Measurements from ENCODE around the gene EFNA4. TPM values are rescaled to one million over a fixed set of nuclear protein-coding genes. Genes with fewer than 3 reads are reported as not detected.
A peak's percentile ranks its signal among the peaks of the same experiment; 100 is the strongest.

EFNA4 gene
- total and polyA plus RNA-seq, 9 of the 15 experiments (the other 6 are each of a cell fraction or from before 2014, with no cell fraction given): 0.68 to 7.4 (median 6.1) TPM

DNA sequence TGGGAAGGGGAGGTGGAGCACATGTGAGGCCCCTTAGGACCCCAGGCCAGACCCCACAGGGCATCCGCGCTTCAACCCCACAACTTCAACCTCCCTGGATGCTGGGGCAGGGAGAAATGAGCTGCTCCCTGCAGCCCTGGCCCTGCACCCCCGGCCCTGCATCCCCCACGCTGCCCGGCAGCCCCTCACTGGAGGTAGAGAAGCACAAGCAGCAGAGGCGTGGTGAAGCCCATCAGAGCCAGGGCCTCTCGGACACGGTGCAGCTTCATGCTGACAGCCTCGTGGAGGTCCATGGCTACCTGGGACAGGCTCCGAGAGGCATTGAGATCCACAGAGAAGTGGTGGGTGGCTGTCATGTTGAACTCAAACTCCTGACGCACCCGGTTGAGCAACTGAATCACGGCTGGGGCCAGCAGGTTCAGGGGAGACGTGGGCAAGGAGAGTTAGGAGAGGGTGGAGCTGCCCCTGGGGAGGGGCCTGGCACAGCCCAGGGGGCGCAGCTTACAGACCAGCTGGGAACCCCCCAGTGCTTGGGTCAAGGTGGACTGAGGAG is 33.2 kb upstream of the EFNA4 start:
- no peak overlapping the region for H3K27ac ChIP-seq (ENCODE audit: extremely low read depth, low read depth, low read length)
- no peak for TF ChIP-seq NBN (IDR thresholded peaks at IDR 0.05; ENCODE audit: low read depth)
- no peak overlapping the region for H2AFZ ChIP-seq (ENCODE audit: low read depth, low read length)
- H3K36me3 ChIP-seq (ENCODE audit: control insufficient read depth, insufficient read depth, low read length): no peaks in the 10 kb centered on the region
- ChIA-PET POLR2A (interaction anchor here (0.6 to 1.2 kb wide), 3 partner anchors 13 to 44 kb away, joined by 3 read pairs; no protein-coding TSS in a partner anchor), CTCF (ENCODE audit: low intra/inter-chr PET ratio) (no interaction called here)
- H3K4me3 ChIP-seq: no peak overlapping the region
- no peaks in the 10 kb centered on the region for H3K9me1 ChIP-seq (ENCODE audit: control insufficient read depth, insufficient read depth, low read length)
- WGBS (ENCODE audit: insufficient coverage, low coverage, missing lambda C conversion rate): 41% methylated on average over 15 of the region's 15 CpGs
- peaks cover 5 to 23% of the 10 kb centered on the region in 2 experiments; a peak in 3 of 5 replicates for H3K4me1 ChIP-seq (replicated peaks in 1 of 2; ENCODE audit: control insufficient read depth in 2 of 2, insufficient read depth in 2 of 2, low read length in 2 of 2)
- in situ Hi-C loops (cut with MboI): no loop called here
- H4K20me1 ChIP-seq (replicated peaks; ENCODE audit: control insufficient read depth, insufficient read depth, low read length): no peaks in the 10 kb centered on the region
- no peaks in the 10 kb centered on the region for H3K9me3 ChIP-seq (replicated peaks; ENCODE audit: control insufficient read depth, insufficient read depth, low read depth, low read length)
- no TSS peak for BruUV-seq (replicated peaks)
- no peak for DNase-seq (ENCODE audit: extremely low read depth in 1 of 4, low spot score in 3 of 4)
- FAIRE-seq: no peak
- peaks cover 0 to 18% of the 10 kb centered on the region in 2 experiments; a peak in 2 of 5 replicates for H3K27me3 ChIP-seq (ENCODE audit: control insufficient read depth in 2 of 2, insufficient read depth in 2 of 2, low read length in 2 of 2)
- H3K4me2 ChIP-seq (ENCODE audit: insufficient read depth, low read length): no peak overlapping the region
- H3K79me2 ChIP-seq (ENCODE audit: control insufficient read depth, insufficient read depth, low read length): no peaks in the 10 kb centered on the region
- peak overlapping the region in 1 of 2 experiments; percentile 40; a peak in 2 of 4 replicates for H3K9ac ChIP-seq (ENCODE audit: insufficient read depth in 1 of 2, low read depth in 2 of 2, low read length in 2 of 2)
- ATAC-seq: no peak
- intact Hi-C loops (cut with micrococcal nuclease): no loop called here

DNA sequence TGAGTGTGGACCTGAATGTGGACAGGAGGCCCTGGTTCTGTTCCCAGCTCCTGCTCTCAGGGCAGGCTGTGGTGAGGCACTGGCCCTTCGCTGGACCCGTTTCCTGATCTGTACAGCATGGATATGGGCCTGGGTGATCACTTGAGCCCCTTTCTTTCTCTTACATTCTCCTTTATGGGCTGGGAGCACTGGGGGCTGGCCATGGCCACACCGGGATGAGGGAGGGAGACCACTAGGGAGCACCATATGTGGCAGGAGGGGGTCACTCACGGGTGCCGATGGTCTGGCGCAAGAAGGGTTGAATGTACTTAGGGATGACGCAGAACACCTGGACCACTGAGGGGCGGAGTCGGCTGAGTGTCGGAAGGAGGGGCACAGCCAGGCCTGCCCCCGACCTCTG is 32.6 kb upstream of the EFNA4 start:
- in situ Hi-C loops (cut with MboI): no loop called here
- Histone ChIP-seq H4K20me1 (replicated peaks; ENCODE audit: control insufficient read depth, insufficient read depth, low read length) (no peaks in the 10 kb centered on the region), H2AFZ (ENCODE audit: low read depth, low read length) (no peak overlapping the region), H3K9me3 (replicated peaks; ENCODE audit: control insufficient read depth, insufficient read depth, low read depth, low read length) (no peaks in the 10 kb centered on the region), H3K4me2 (ENCODE audit: insufficient read depth, low read length) (no peak overlapping the region), H3K79me2 (ENCODE audit: control insufficient read depth, insufficient read depth, low read length) (no peaks in the 10 kb centered on the region), H3K27ac (ENCODE audit: extremely low read depth, low read depth, low read length) (no peak overlapping the region), H3K9ac (ENCODE audit: insufficient read depth in 1 of 2, low read depth in 2 of 2, low read length in 2 of 2) (no peak overlapping the region; a peak in 1 of 4 replicates), H3K27me3 (ENCODE audit: control insufficient read depth in 2 of 2, insufficient read depth in 2 of 2, low read length in 2 of 2) (peaks cover 0 to 18% of the 10 kb centered on the region in 2 experiments; a peak in 2 of 5 replicates), H3K9me1 (ENCODE audit: control insufficient read depth, insufficient read depth, low read length) (no peaks in the 10 kb centered on the region), H3K4me3 (no peak overlapping the region), H3K36me3 (ENCODE audit: control insufficient read depth, insufficient read depth, low read length) (no peaks in the 10 kb centered on the region), H3K4me1 (replicated peaks in 1 of 2; ENCODE audit: control insufficient read depth in 2 of 2, insufficient read depth in 2 of 2, low read length in 2 of 2) (peaks cover 5 to 23% of the 10 kb centered on the region in 2 experiments; a peak in 3 of 5 replicates)
- ChIA-PET CTCF (ENCODE audit: low intra/inter-chr PET ratio) (no interaction called here), POLR2A (interaction anchor here (1.1 kb wide), 1 partner anchor 13 kb away, joined by 3 read pairs; no protein-coding TSS in a partner anchor)
- WGBS (ENCODE audit: insufficient coverage, low coverage, missing lambda C conversion rate): 31% methylated on average over 11 of the region's 11 CpGs
- BruUV-seq (replicated peaks): no TSS peak
- TF ChIP-seq ZNF263 (CRISPR knock-in tag; IDR thresholded peaks at IDR 0.05; ENCODE audit: borderline replicate concordance) (peak; percentile 86), ZNF785 (CRISPR knock-in tag; IDR thresholded peaks at IDR 0.05) (no peak)
- ATAC-seq: no peak
- DNase-seq (ENCODE audit: extremely low read depth in 1 of 4, low spot score in 3 of 4): no peak
- intact Hi-C loops (cut with micrococcal nuclease): no loop called here
- no peak for FAIRE-seq

Measured in K562 (cell line).